ENCODE results near the gene TRAPPC13. TPM values are rescaled to one million over a fixed set of nuclear protein-coding genes. Genes with fewer than 3 reads are reported as not detected.

Gene TRAPPC13
- total and polyA plus RNA-seq, 8 donors: 18.4 to 36.7 (median 34.4) TPM

- no peak overlapping the region for H3K4me3 ChIP-seq
- H3K27me3 ChIP-seq: no peaks in the 10 kb centered on the region
- H3K36me3 ChIP-seq: peaks cover 0 to 38% of the 10 kb centered on the region in 2 donors
- H3K9me3 ChIP-seq: no peaks in the 10 kb centered on the region
- TF ChIP-seq CTCF (IDR thresholded peaks at IDR 0.05): no peak
- no peak overlapping the region for H3K27ac ChIP-seq
- intact Hi-C loops (cut with DNase I): no loop called here
- no peaks in the 10 kb centered on the region for H3K4me1 ChIP-seq
- DNase-seq: no peak
- no peak for ATAC-seq
Measured at GRCh38 chr5:65695896-65696295, 71.1 kb downstream of the TRAPPC13 start.

- Histone ChIP-seq H3K27ac (no peak overlapping the region), H3K9me3 (no peaks in the 10 kb centered on the region), H3K4me3 (no peak overlapping the region), H3K36me3 (peaks cover 0 to 35% of the 10 kb centered on the region in 2 donors), H3K27me3 (no peaks in the 10 kb centered on the region), H3K4me1 (no peaks in the 10 kb centered on the region)
- intact Hi-C loops (cut with DNase I): no loop called here
- TF ChIP-seq CTCF (IDR thresholded peaks at IDR 0.05): no peak
- DNase-seq (no peak), ATAC-seq (no peak)
Measured at GRCh38 chr5:65696892-65697291, 72.1 kb downstream of the TRAPPC13 start.

GRCh38 chr5:65699338-65699737 lies 74.5 kb downstream of the TRAPPC13 start:
- no peaks in the 10 kb centered on the region for H3K27me3 ChIP-seq
- no peak for DNase-seq
- ATAC-seq: no peak
- TF ChIP-seq CTCF (IDR thresholded peaks at IDR 0.05): no peak
- H3K36me3 ChIP-seq: peaks cover 0 to 57% of the 10 kb centered on the region in 2 donors
- H3K27ac ChIP-seq: no peak overlapping the region
- H3K4me1 ChIP-seq: no peaks in the 10 kb centered on the region
- intact Hi-C loops (cut with DNase I): no loop called here
- no peak overlapping the region for H3K4me3 ChIP-seq
- H3K9me3 ChIP-seq: no peaks in the 10 kb centered on the region

GRCh38 chr5:65702036-65702435 lies 77.2 kb downstream of the TRAPPC13 start:
- intact Hi-C loops (cut with DNase I): no loop called here
- ATAC-seq: no peak
- no peaks in the 10 kb centered on the region for H3K4me1 ChIP-seq
- no peak overlapping the region for H3K4me3 ChIP-seq
- peaks cover 0 to 67% of the 10 kb centered on the region in 2 donors for H3K36me3 ChIP-seq
- no peak for TF ChIP-seq CTCF (IDR thresholded peaks at IDR 0.05)
- H3K27me3 ChIP-seq: no peaks in the 10 kb centered on the region
- H3K27ac ChIP-seq: no peak overlapping the region
- DNase-seq: no peak
- no peaks in the 10 kb centered on the region for H3K9me3 ChIP-seq

- no peak for DNase-seq
- H3K4me3 ChIP-seq: no peak overlapping the region
- no peak for TF ChIP-seq CTCF (IDR thresholded peaks at IDR 0.05)
- H3K27ac ChIP-seq: no peak overlapping the region
- peaks cover 0 to 72% of the 10 kb centered on the region in 2 donors for H3K36me3 ChIP-seq
- intact Hi-C loops (cut with DNase I): no loop called here
- no peaks in the 10 kb centered on the region for H3K27me3 ChIP-seq
- ATAC-seq: no peak
- no peaks in the 10 kb centered on the region for H3K9me3 ChIP-seq
- no peaks in the 10 kb centered on the region for H3K4me1 ChIP-seq
Measured at GRCh38 chr5:65704621-65705239, 79.9 kb downstream of the TRAPPC13 start.

All from left lung (tissue), 10 donors.